HPDE6-E6E7 (cell line): ENCODE measurements around the gene PML.

Experiments
- DNase-seq: peaks from one replicate; pipeline ENCODE4 v3.0.0; 2011; ENCODE audit warnings: missing footprints; ENCODE audit errors: extremely low spot score

PML gene

DNA sequence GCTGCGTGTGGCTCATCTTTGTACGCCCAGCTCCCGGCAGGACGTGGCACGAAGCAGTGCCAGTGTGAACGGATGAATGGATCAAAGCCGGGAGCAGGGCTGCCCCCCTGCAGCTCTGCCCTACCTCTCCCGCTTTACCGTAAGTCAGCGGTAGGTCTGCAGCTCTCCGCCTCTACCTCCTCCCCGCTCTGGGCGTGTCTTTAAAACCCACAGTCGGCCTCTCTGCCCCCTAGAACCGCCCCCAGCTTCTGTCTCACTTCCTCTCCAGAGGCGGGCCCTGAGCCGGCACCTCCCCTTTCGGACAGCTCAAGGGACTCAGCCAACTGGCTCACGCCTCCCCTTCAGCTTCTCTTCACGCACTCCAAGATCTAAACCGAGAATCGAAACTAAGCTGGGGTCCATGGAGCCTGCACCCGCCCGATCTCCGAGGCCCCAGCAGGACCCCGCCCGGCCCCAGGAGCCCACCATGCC lies at the start of gene PML:
Gene PML, plus strand, starts transcription at position 304 of the 471 bp plus-strand sequence. Its CDS starts 97 bp downstream, at position 401.
- peak; percentile 94 for DNase-seq

DNA sequence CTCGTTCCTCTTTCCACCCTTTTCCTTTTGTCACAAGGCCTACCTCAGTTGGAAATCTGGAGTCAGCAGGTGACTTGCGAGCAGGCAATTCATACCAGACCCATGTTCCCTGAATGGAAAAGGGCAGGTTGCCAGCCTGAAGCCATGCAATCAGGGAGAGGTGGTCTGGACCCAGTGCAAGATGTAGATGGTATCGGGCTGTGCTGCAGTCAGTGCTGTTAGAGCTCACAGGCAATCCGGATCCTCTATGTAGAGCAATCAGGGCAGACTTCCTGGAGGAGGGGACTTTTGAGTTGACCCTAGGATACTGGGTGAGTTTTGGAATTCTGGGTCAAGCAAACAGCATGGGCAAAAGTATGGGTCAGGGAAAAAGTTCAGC lies 49.4 kb upstream of the PML start:
- no peak for DNase-seq

DNA sequence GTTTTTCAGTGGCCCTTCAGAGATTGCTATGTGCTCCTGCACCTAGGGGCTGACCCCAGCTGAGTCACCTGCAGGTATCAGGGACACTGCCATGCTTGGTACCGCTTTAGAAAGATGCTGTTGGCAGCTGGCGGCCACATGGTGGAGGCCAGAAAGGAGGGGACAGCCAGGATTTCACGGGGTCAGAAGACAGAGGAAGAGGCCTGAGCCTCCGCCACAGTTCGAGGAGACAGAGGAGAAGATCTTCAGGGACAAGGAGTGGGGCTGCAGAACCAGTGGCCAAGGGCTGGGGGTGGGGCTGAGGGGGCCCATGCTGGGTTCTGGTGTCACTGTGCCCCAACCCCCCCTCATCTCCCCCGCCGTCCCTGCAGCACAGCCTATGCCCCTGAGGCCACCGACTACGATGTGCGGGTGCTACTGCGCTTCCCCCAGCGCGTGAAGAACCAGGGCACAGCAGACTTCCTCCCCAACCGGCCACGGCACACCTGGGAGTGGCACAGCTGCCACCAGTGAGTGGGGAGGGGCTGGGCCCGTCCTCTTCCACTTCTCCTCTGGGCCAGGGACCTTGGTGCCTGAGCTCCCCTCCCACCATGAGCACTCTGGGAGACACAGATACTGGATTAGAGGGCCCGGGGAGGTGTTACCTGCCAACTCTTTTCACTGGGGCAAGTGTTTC lies 48.3 kb upstream of the PML start:
- no peak for DNase-seq

DNA sequence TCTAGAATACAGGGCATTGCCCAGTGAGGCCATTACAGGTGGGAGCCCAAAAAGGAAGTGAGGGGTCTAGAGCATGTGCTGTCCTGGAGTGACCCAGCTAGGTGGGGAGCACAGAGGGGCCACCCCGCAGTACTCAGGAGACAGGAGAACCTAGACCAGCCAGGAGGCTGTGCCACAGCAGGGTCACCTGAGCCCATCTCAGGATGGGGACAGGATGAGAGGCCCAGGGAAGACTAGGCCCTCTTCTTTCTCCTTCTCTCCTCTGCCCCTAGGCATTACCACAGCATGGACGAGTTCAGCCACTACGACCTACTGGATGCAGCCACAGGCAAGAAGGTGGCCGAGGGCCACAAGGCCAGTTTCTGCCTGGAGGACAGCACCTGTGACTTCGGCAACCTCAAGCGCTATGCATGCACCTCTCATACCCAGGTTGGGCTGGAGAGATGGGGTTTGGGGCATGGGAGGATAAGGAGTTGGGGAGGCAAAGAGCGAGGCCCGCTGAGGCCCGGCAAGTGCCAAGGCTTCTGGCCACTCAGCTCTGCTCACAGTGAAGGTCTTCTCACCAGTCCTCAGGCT lies 47.6 kb upstream of the PML start:
- DNase-seq, result no peak

DNA sequence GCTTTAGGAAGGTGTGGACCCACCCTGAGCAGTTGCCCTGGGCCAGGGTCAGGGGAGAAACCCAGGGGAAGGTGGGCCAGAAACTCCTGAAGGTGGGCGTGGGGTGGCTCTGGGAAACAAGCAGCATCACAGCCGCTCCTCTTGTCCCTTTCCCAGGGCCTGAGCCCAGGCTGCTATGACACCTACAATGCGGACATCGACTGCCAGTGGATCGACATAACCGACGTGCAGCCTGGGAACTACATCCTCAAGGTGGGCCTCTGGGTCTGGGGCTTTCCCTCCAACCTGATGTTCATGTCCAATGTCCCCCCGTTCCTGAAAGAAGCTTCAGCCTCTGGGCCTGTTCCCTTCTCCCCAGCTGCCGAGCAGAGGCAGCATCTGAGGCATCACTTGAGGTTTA lies 46.9 kb upstream of the PML start:
- no peak for DNase-seq

DNA sequence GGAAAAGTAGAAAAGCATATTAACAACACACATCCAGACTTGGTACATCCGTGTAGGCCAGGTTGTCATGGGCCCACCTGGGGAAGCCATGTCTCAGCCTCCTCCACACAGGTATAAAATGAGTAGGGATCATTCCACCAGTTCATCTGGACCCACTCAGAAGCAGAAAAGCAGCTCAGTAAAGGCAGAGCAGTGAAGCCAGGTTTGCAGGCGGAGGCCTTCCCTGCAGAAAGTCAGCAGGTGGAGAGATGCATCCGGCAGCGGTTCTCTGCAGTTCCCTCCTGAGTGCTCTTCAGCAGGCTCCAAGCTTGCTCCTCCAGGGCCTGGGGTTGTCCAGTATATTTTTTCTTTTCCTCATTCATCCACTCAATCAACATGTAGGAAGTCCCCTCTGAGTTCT lies 46.1 kb upstream of the PML start:
- DNase-seq, result no peak

GRCh38 chr15:73948982-73949381 lies 45.5 kb upstream of the PML start:
- DNase-seq, result no peak

DNA sequence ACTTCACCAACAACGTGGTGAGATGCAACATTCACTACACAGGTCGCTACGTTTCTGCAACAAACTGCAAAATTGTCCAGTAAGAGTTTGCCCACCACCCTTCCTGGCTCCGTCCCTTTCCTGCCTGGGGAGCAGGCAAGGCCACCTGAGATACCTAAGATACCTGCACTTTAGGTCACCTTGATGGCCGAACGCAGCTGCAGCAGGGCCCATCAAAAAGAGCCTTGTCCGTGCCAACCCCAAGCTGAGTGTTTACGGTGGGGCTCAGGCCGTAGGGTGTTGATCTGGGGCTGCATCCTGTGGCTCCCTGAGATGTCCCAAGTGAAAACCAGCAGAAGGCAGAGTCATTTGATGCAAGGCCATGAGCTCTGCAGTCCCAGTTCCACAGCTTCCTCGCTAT lies 45.0 kb upstream of the PML start:
- no peak for DNase-seq

- no peak for DNase-seq
Measured at GRCh38 chr15:73950479-73950830, 44.1 kb upstream of the PML start.

- peak; percentile 78 for DNase-seq
Measured at GRCh38 chr15:73950831-73951561, 43.5 kb upstream of the PML start.

DNA sequence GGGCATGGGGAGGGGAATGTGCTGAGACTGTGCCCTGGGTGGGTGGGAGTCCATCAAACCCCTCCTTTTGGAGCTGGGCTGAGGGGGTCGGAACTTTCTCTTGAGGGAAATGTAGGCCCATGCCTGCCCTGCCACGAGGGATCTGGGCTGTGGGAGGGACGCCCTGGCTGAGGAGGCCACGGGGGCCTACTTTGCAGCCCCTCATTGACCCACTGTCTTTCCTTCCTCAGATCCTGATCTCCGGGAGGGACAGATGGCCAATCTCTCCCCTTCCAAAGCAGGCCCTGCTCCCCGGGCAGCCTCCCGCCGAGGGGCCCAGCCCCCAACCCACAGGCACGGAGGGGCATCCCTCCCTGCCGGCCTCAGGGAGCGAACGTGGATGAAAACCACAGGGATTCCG lies 42.9 kb upstream of the PML start:
- DNase-seq, result no peak

DNA sequence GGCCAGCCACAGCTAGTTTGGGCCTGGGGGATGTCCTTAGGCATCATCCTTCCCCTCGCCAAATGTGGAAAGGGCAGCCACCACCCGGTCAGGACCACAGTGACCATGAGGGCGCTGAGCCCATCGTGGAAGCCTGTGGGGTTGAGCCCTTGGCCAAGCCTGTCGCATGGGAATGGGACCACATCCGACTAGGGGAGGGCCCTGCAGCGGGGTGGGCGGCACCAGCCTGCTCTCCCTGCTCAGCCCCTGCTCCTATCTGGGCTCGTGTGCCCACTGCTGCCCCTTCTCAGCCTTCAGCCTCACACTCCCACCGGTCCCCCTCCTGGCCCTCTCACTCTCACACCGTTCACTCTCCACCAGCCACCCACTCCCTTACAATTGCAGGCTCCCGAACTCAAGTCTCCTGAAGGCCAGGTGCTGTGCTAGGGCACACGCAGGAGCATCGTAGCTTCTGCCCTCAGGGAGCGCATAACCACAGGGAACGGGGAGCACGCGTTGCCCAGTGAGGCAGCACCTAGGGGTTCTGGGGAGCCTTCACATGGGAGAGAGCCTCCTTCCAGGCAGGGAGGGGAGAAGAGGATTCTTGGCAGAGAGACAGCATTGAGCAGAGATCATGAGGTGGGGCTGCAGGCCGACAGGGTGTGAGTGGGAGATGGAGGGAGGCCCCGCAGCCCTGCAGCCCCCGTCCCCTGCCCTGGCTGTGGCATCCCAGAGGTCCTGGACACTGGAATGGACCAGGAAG lies 42.2 kb upstream of the PML start:
- no peak for DNase-seq

GRCh38 chr15:73952913-73953750 lies 41.4 kb upstream of the PML start:
- DNase-seq, result no peak

GRCh38 chr15:73954188-73955145 lies 40.0 kb upstream of the PML start:
- no peak for DNase-seq

GRCh38 chr15:73955326-73955725 lies 39.2 kb upstream of the PML start:
- DNase-seq, result no peak

DNA sequence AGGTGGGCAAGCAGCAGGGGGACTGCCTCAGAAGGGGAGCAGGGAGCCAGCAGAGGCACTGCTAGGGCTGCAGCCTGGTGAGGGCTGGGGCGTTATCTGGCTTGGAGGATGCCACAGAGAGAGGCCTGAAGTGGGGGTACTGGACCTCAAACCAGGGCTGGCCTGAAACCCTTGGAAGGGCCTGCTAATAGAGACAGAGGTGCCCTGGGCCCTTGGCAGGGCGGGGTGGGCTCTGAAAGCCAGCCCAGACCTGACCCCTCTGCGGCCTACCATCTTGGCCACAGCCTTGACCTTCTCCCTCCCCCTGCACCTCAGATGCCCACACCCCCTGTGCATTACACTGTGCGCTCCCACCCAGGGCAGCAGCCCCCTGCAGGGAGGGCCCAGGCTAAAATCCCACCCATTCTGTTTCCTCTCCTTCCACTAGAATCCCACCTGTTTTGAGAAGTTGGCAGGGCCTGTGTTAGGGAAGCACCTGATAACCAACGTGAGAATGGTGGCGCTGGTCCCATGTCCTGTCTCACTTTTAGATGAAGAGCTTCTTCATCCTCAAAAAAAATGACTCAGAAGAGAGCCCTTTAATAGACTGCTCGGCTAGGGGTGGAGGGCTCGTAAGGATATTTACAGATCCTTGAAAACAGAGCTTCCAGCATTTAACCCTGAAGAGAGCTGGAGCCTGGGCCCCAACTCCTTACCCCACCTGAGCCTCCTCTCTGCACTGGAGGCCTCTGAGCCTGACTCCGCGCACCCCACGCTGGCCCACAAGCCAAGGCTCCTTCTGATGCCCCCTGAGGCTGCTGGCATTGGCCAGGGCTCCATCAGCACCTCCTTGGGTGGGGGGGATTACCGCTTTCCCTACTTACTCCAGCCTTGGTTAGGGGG lies 38.4 kb upstream of the PML start:
- DNase-seq, result no peak

- peak; percentile 70 for DNase-seq
Measured at GRCh38 chr15:73956743-73957135, 37.8 kb upstream of the PML start.

DNA sequence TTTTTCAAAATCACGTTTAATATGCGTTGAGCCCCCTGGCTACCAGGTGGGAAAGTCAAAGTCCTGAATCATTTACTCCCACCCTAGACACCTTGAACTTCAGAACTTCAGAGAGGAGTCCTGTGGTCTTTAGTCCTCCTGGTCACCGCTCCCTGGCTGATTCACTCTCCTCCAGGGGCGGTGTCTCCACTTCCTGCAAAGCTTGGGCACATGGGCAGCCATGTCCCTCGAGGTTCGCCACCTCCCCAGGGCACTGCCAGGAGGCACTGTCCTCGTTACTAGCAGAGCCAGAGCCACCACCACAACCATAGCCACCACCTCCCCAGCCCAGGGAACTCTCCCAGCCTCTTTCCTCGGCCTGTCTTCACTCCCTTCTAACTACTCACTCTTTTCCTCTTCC lies 37.2 kb upstream of the PML start:
- DNase-seq, result no peak

- no peak for DNase-seq
Measured at GRCh38 chr15:73957785-73958184, 36.7 kb upstream of the PML start.
